Adrenal gland (tissue), 12 donors: Measurements from ENCODE around the gene KIAA0753. TPM values are rescaled to one million over a fixed set of nuclear protein-coding genes. Genes with fewer than 3 reads are reported as not detected.

Experiments
- DNase-seq, 7 donors: peaks; one replicate each; pipeline ENCODE4 v3.0.0-alpha.2; 2019 to 2020
- H3K27ac ChIP-seq, 5 donors: fragments of 200-600 bp; sonication (generic) in 4 of 5; 1 replicate in 3 of 5; 2 replicates in 2 of 5; pipeline versions ENCODE4 v1.5.1 to v1.8.0; 2016 to 2020; ENCODE audit warnings: mild to moderate bottlenecking in 1 of 5
- H3K27me3 ChIP-seq: fragments of 200-600 bp; 2 replicates; pipeline ENCODE4 v1.8.0; 2021
- H3K36me3 ChIP-seq, 2 donors: fragments of 200-600 bp; replicated peaks in 1 of 2; 1 replicate in 1 of 2; 2 replicates in 1 of 2; pipeline versions ENCODE4 v1.5.1 to v1.8.0; 2018 to 2022
- H3K4me1 ChIP-seq, 2 donors: fragments of 200-600 bp; replicated peaks in 1 of 2; 1 replicate in 1 of 2; 2 replicates in 1 of 2; pipeline versions ENCODE4 v1.5.1 to v1.8.0; 2018 to 2021
- H3K4me3 ChIP-seq, 4 donors: fragments of 200-600 bp; sonication (generic) in 3 of 4; one replicate each; pipeline ENCODE4 v1.5.1; 2016 to 2018
- H3K9me3 ChIP-seq, 3 donors: fragments of 200-600 bp; sonication (generic) in 1 of 3; replicated peaks in 1 of 3; 1 replicate in 2 of 3; 2 replicates in 1 of 3; pipeline versions ENCODE4 v1.5.1 to v1.8.0; 2016 to 2021
- CTCF ChIP-seq, 6 experiments: fragments of 450-650 bp in 4 of 6; fragments of 200-600 bp in 2 of 6; sonication (generic) in 1 of 6; IDR thresholded peaks; 1 replicate in 5 of 6; 2 replicates in 1 of 6; pipeline versions ENCODE4 v1.5.1 to v1.8.0; 2016 to 2021; ENCODE audit warnings: antibody characterized with exemption in 6 of 6, mild to moderate bottlenecking in 2 of 6, moderate library complexity in 1 of 6
- POLR2A ChIP-seq, 2 donors: fragments of 450-650 bp; IDR thresholded peaks; one replicate each; pipeline ENCODE4 v1.6.1; 2017; ENCODE audit warnings: antibody characterized with exemption in 2 of 2, mild to moderate bottlenecking in 2 of 2, moderate library complexity in 1 of 2
- WGBS, 4 donors: extraction: QIAGEN DNeasy Blood & Tissue Kit in 2 of 4; methylation state at CpG; one replicate each; pipeline versions ENCODE4 v1.1.5 to v1.1.7; 2013 to 2017; 5-methylcytosine and 5-hydroxymethylcytosine counted together
- intact Hi-C, 2 donors: fragments of 100-400 bp; cut with DNase I; formaldehyde crosslinking; loops; one replicate each; pipeline versions ENCODE4 v1.14.1 to v1.15.0; 2022 to 2023
- polyA plus RNA-seq, 3 donors: library from polyadenylated mRNA; stranded (reverse); fragments of 200-250 nt in 2 of 3; fragments of 350-450 nt in 1 of 3; fragmentation: Illumina TruSeq in 1 of 3; extraction: RNeasy Lipid Tissue Mini Kit (QIAGEN cat#74804) in 1 of 3; gene quantifications; one replicate each; pipeline ENCODE4 v1.2.3, GENCODE V29; 2013 to 2014
- total RNA-seq, 9 donors: library from RNA; depleted of rRNA in 4 of 9; stranded (reverse); fragments of >200 nt in 4 of 9; fragments of 120-200 nt in 1 of 9; fragmentation: NEBNext Ultra II Directional in 1 of 9; extraction: Animal tissue kit (Norgen Biotek cat#: 25700) in 1 of 9; gene quantifications; one replicate each; pipeline versions ENCODE4 v1.1.0 to v1.2.4, GENCODE V29; 2013 to 2023
- donor health status: healthy with polysubstance abuse.
- donor health status: Bipolar disorder and iron deficiency.
- donor health status: DM: yes; HTN: yes; CAD: no.
- donor health status: DM: no; HTN: no; CAD: no.
- donor health status: DM: no; HTN: no; CAD: no.
- donor health status: DM: yes; HTN: yes; CAD: no.

Gene KIAA0753
- total and polyA plus RNA-seq, 12 donors: 5.1 to 21.8 (median 13.1) TPM

- intact Hi-C loops: no loop called here
- DNase-seq: no peak
- no peak for TF ChIP-seq POLR2A (IDR thresholded peaks at IDR 0.05)
- TF ChIP-seq CTCF (IDR thresholded peaks at IDR 0.05): no peak
- Histone ChIP-seq H3K27ac (peak overlapping the region in 2 of 5 donors; percentile 11 to 27), H3K4me1 (peaks cover 5 to 36% of the 10 kb centered on the region in 2 donors), H3K4me3 (no peak overlapping the region), H3K9me3 (no peaks in the 10 kb centered on the region), H3K27me3 (no peaks in the 10 kb centered on the region), H3K36me3 (peaks cover 0 to 19% of the 10 kb centered on the region in 2 donors)
Measured at GRCh38 chr17:6599364-6599763, 41.1 kb downstream of the KIAA0753 start.

- Histone ChIP-seq H3K36me3 (peaks cover 0 to 29% of the 10 kb centered on the region in 2 donors), H3K4me3 (no peak overlapping the region), H3K4me1 (peaks cover 5 to 36% of the 10 kb centered on the region in 2 donors), H3K27ac (peak overlapping the region in 1 of 5 donors; percentile 29), H3K27me3 (no peaks in the 10 kb centered on the region), H3K9me3 (no peaks in the 10 kb centered on the region)
- WGBS, 4 donors: 73 to 94% (median 87%) methylated on average over 1 of the region's 1 CpG
- no peak for TF ChIP-seq POLR2A (IDR thresholded peaks at IDR 0.05)
- no peak for TF ChIP-seq CTCF (IDR thresholded peaks at IDR 0.05)
- intact Hi-C loops: no loop called here
- DNase-seq: no peak
Measured at GRCh38 chr17:6597727-6598126, 42.8 kb downstream of the KIAA0753 start.

GRCh38 chr17:6596941-6597340, 43.6 kb downstream of the KIAA0753 start:
- Histone ChIP-seq H3K27me3 (no peaks in the 10 kb centered on the region), H3K36me3 (peaks cover 0 to 22% of the 10 kb centered on the region in 2 donors), H3K27ac (no peak overlapping the region), H3K4me3 (no peak overlapping the region), H3K9me3 (no peaks in the 10 kb centered on the region), H3K4me1 (peaks cover 5 to 36% of the 10 kb centered on the region in 2 donors)
- no peak for DNase-seq
- TF ChIP-seq POLR2A (IDR thresholded peaks at IDR 0.05): no peak
- no peak for TF ChIP-seq CTCF (IDR thresholded peaks at IDR 0.05)
- intact Hi-C loops: no loop called here
- 95 to 99% (median 98%) methylated on average over 4 of the region's 4 CpGs for WGBS, 4 donors

GRCh38 chr17:6596511-6596910, 44.0 kb downstream of the KIAA0753 start:
- Histone ChIP-seq H3K9me3 (no peaks in the 10 kb centered on the region), H3K36me3 (peaks cover 0 to 27% of the 10 kb centered on the region in 2 donors), H3K4me1 (peaks cover 5 to 40% of the 10 kb centered on the region in 2 donors), H3K4me3 (no peak overlapping the region), H3K27ac (no peak overlapping the region), H3K27me3 (no peaks in the 10 kb centered on the region)
- TF ChIP-seq CTCF (IDR thresholded peaks at IDR 0.05) (no peak), POLR2A (IDR thresholded peaks at IDR 0.05) (no peak)
- WGBS, 4 donors: 67 to 79% (median 76%) methylated on average over 2 of the region's 2 CpGs
- no peak for DNase-seq
- intact Hi-C loops: no loop called here
